Esophagus squamous epithelium (tissue), 5 donors: ENCODE measurements around the gene SH2D2A. TPM values are rescaled to one million over a fixed set of nuclear protein-coding genes. Genes with fewer than 3 reads are reported as not detected.

Experiments used
- DNase-seq: peaks from one replicate; lab custom pipeline; 2025; lab: John Stamatoyannopoulos, UW
- H3K27ac ChIP-seq, 4 donors: fragments of 200-600 bp; sonication (generic); one replicate each; pipeline ENCODE4 v1.5.1; 2016 to 2019; ENCODE audit warnings: mild to moderate bottlenecking in 1 of 4
- H3K27me3 ChIP-seq, 4 donors: fragments of 200-600 bp; sonication (generic); 1 replicate in 3 of 4; 2 replicates in 1 of 4; pipeline versions ENCODE4 v1.5.1 to v1.6.0; 2017 to 2021; ENCODE audit warnings: antibody characterized with exemption in 1 of 4
- H3K36me3 ChIP-seq, 3 donors: fragments of 200-600 bp; sonication (generic); one replicate each; pipeline ENCODE4 v1.5.1; 2016 to 2019
- H3K4me1 ChIP-seq, 3 donors: fragments of 200-600 bp; sonication (generic); one replicate each; pipeline ENCODE4 v1.5.1; 2017 to 2019
- H3K4me3 ChIP-seq, 4 donors: fragments of 200-600 bp; sonication (generic); 1 replicate in 3 of 4; 2 replicates in 1 of 4; pipeline ENCODE4 v1.5.1; 2016 to 2019; ENCODE audit warnings: mild to moderate bottlenecking in 2 of 4, moderate library complexity in 1 of 4
- H3K9me3 ChIP-seq, 3 donors: fragments of 200-600 bp; sonication (generic); one replicate each; pipeline ENCODE4 v1.5.1; 2016 to 2019
- POLR2A ChIP-seq, 4 donors: fragments of 450-650 bp; IDR thresholded peaks; one replicate each; pipeline ENCODE4 v1.6.1; 2017; ENCODE audit warnings: antibody characterized with exemption in 4 of 4, mild to moderate bottlenecking in 4 of 4, moderate library complexity in 3 of 4
- WGBS, 2 donors: methylation state at CpG; one replicate each; pipeline ENCODE4 v1.1.5; 2018; 5-methylcytosine and 5-hydroxymethylcytosine counted together
- intact Hi-C: fragments of 100-400 bp; cut with DNase I; formaldehyde crosslinking; loops from one replicate; pipeline ENCODE4 v1.15.0; 2022
- total RNA-seq, 4 donors: library from RNA; depleted of rRNA; stranded (reverse); fragments of >200 nt; gene quantifications; one replicate each; pipeline ENCODE4 v1.1.0, GENCODE V29; 2016
- TF ChIP-seq, protein P1 (sequence below), 6 experiments: fragments of 450-650 bp in 4 of 6; fragments of 200-600 bp in 2 of 6; sonication (generic) in 2 of 6; IDR thresholded peaks; one replicate each; pipeline ENCODE4 v1.5.1; 2016 to 2019; ENCODE audit warnings: antibody characterized with exemption in 6 of 6, mild to moderate bottlenecking in 4 of 6, moderate library complexity in 4 of 6
- donor health status: DM: yes; HTN: yes; CAD: no.

The SH2D2A gene
- total RNA-seq, 4 donors from 2014 or later = 0.32 to 2.0 (median 1.7) TPM; not detected in 1

DNA sequence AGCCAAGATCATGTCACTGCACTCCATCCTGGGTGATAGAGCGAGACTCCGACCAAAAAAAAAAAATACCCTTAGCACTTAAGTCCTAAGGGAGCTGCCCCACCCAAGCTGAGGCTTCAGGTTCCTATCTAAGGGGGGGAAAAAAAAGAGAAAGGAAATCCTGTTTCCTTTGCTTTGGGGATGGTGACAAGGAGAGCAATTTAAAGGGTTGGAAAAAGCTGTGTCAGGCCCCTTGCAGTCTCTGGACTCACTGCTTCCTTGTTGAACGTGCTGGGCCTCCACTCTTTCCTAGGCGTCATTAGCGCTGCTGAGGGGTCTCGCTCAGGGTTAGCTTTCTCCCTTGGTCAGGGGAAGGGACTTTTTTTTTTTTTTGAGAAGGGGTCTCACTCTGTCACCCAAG, 31.2 kb downstream of the SH2D2A start:
- Histone ChIP-seq H3K27me3 (no peaks in the 10 kb centered on the region), H3K27ac (no peak overlapping the region), H3K4me1 (peaks cover 0 to 13% (median 8%) of the 10 kb centered on the region in 3 donors), H3K9me3 (no peaks in the 10 kb centered on the region), H3K4me3 (no peak overlapping the region), H3K36me3 (peaks cover 0 to 99% (median 24%) of the 10 kb centered on the region in 3 donors)
- intact Hi-C loops = no loop called here
- DNase-seq = no peak
- WGBS, 2 donors = 87 to 88% methylated on average over 6 of the region's 6 CpGs
- TF ChIP-seq, protein P1, sequence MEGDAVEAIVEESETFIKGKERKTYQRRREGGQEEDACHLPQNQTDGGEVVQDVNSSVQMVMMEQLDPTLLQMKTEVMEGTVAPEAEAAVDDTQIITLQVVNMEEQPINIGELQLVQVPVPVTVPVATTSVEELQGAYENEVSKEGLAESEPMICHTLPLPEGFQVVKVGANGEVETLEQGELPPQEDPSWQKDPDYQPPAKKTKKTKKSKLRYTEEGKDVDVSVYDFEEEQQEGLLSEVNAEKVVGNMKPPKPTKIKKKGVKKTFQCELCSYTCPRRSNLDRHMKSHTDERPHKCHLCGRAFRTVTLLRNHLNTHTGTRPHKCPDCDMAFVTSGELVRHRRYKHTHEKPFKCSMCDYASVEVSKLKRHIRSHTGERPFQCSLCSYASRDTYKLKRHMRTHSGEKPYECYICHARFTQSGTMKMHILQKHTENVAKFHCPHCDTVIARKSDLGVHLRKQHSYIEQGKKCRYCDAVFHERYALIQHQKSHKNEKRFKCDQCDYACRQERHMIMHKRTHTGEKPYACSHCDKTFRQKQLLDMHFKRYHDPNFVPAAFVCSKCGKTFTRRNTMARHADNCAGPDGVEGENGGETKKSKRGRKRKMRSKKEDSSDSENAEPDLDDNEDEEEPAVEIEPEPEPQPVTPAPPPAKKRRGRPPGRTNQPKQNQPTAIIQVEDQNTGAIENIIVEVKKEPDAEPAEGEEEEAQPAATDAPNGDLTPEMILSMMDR (IDR thresholded peaks at IDR 0.05) = no peak
- no peak for TF ChIP-seq POLR2A (IDR thresholded peaks at IDR 0.05)

DNA sequence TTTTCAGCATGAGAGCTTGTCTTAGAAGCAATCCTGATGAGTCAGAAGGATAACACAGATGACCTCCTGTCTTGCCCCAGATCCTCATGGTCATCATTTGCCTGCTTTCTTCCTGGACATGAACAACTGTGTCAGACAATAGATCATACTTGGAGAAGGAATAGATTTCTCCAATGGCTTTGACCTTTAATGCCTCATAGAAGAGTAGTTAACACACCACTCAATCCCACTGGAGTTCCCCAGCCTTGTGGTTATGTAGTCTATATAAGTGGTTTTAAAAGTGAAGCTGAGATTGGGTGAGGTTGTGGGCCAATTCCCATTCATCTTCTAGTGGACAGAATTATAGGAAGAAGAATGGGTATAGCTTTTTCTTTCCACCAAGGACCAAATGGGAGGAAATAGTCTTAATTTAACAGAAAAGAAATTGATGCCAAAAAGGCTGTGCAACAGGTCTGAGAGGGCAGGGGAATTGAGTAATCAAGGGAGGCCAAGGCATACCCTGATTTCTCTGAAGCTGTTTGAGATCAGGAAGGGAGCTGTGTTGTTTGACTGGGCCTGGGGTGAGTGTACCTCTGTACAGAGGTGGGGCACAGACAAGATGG, 35.0 kb downstream of the SH2D2A start:
- H3K27ac ChIP-seq = no peak overlapping the region

DNA sequence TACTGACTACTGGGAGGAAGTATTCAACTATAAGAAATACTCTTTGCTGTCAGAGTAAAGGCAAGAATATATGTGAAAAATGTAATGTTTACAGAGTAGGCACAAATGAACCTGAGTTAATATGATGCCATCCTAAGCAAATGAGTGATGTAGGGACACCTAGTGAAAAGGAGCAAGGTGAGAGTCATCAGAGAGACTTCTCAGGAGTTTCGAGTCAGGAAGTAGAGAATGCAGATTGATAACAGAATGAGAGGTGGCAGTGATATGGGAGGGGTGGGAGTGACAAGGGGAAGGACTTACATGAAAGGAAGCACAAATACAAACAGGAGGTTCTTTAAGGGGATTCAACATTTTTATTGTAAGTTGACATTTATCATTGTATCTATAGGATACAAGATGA, 39.1 kb downstream of the SH2D2A start:
- H3K27ac ChIP-seq = no peak overlapping the region
- 46 to 63% methylated on average over 1 of the region's 1 CpG for WGBS, 2 donors
- no peak overlapping the region for H3K4me3 ChIP-seq
- intact Hi-C loops = no loop called here
- H3K4me1 ChIP-seq = peaks cover 0 to 48% (median 21%) of the 10 kb centered on the region in 3 donors
- no peaks in the 10 kb centered on the region for H3K9me3 ChIP-seq
- TF ChIP-seq POLR2A (IDR thresholded peaks at IDR 0.05) = no peak
- TF ChIP-seq, protein P1 (IDR thresholded peaks at IDR 0.05) = no peak
- DNase-seq = no peak
- peaks cover 0 to 27% (median 2%) of the 10 kb centered on the region in 3 donors for H3K36me3 ChIP-seq
- H3K27me3 ChIP-seq = no peaks in the 10 kb centered on the region

More for the DNA sequence above, 35.0 kb downstream of the SH2D2A start:
- Histone ChIP-seq H3K27me3 (no peaks in the 10 kb centered on the region), H3K4me3 (no peak overlapping the region), H3K36me3 (peaks cover 0 to 67% (median 20%) of the 10 kb centered on the region in 3 donors), H3K4me1 (peaks cover 0 to 22% (median 14%) of the 10 kb centered on the region in 3 donors), H3K9me3 (no peaks in the 10 kb centered on the region)
- TF ChIP-seq, protein P1 (IDR thresholded peaks at IDR 0.05) = no peak
- no peak for TF ChIP-seq POLR2A (IDR thresholded peaks at IDR 0.05)
- DNase-seq = no peak
- intact Hi-C loops = no loop called here

DNA sequence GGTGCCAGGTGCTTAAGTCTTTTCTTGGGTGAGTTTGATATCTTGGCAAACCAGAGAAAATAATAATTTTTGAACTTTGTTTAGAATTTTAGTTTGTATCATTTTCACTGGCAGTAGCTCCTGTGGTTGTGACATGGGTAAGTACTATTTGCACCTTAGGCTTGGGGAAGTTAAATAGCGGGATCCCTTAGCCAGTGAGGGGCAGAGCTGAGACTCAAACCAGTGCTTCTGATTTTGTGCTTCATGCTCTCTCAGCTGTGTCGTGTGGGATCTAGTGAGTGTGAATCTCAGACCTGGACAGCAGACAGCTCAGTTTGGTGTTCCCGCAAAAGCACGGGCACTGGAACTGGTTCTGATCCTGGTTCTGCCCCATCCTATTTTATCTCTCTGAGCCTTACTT, 39.7 kb downstream of the SH2D2A start:
- intact Hi-C loops = no loop called here
- TF ChIP-seq, protein P1 (IDR thresholded peaks at IDR 0.05) = no peak
- TF ChIP-seq POLR2A (IDR thresholded peaks at IDR 0.05) = no peak
- Histone ChIP-seq H3K36me3 (peaks cover 0 to 28% (median 0%) of the 10 kb centered on the region in 3 donors), H3K4me3 (no peak overlapping the region), H3K4me1 (peaks cover 0 to 52% (median 22%) of the 10 kb centered on the region in 3 donors), H3K27me3 (no peaks in the 10 kb centered on the region), H3K9me3 (no peaks in the 10 kb centered on the region), H3K27ac (no peak overlapping the region)
- no peak for DNase-seq
- WGBS, 2 donors = 63 to 64% methylated on average over 4 of the region's 4 CpGs

DNA sequence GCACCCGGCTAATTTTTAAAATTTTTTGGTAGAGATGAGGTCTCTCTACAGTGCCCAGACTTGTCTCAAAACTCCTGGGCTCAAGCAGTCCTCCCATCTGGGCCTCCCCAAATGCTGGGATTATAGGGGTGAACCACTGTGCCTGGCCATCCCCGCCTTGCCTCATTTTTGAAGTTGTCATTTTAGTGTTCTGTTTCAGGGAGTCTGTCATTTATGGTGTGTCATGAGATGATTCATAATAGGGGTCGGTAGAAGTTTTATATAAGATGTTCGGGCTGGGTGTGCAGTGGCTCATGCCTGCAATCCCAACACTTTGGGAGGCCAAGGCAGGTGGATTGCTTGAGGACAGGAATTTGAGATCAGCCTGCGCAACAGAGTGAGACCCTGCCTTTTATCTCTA, 40.8 kb downstream of the SH2D2A start:
- H3K4me3 ChIP-seq = no peak overlapping the region
- H3K27me3 ChIP-seq = no peaks in the 10 kb centered on the region
- 78 to 80% methylated on average over 4 to 5 of the region's 5 CpGs for WGBS, 2 donors
- intact Hi-C loops = no loop called here
- H3K4me1 ChIP-seq = peaks cover 0 to 53% (median 21%) of the 10 kb centered on the region in 3 donors
- no peaks in the 10 kb centered on the region for H3K9me3 ChIP-seq
- no peak overlapping the region for H3K27ac ChIP-seq
- TF ChIP-seq, protein P1 (IDR thresholded peaks at IDR 0.05) = no peak
- no peak for TF ChIP-seq POLR2A (IDR thresholded peaks at IDR 0.05)
- peaks cover 0 to 28% (median 0%) of the 10 kb centered on the region in 3 donors for H3K36me3 ChIP-seq
- no peak for DNase-seq
